ENCODE data around the gene CALHM5. TPM values are rescaled to one million over a fixed set of nuclear protein-coding genes. Genes with fewer than 3 reads are reported as not detected.

CALHM5 gene
- total and polyA plus RNA-seq, 9 of the 15 experiments (the other 6 are each of a cell fraction or from before 2014, with no cell fraction given) = under 0.01 to 0.05 (median 0.02) TPM; not detected in 2

GRCh38 chr6:116570856-116571682 is 59.6 kb downstream of the CALHM5 start, which contains the start of gene RWDD1 (continued):
- TF ChIP-seq ZNF655 (CRISPR knock-in tag; IDR thresholded peaks at IDR 0.05) = no peak
- TF ChIP-seq RAD21 (CRISPR knock-in tag; conservative IDR thresholded peaks at IDR 0.05 in 1 of 2, IDR thresholded peaks at IDR 0.05 in 1 of 2) = no peak; a peak in 2 of 4 replicates
- peak; percentile 22; the same call in 1 of the 2 replicates for TF ChIP-seq DPF2 (IDR thresholded peaks at IDR 0.05)
- TF ChIP-seq TEAD1 (CRISPR knock-in tag; IDR thresholded peaks at IDR 0.05) = peak; percentile 26 to 43; a peak in 2 of 4 replicates

GRCh38 chr6:116571683-116572000 is 60.2 kb downstream of the CALHM5 start:
- POLR2A ChIA-PET = interaction anchor here (0.6 to 2.5 kb wide), 8 partner anchors 9 to 1608 kb away, joined by 3 to 11 read pairs (median 3); partner anchors contain the start of gene TSPYL1
- H3K4me3 ChIP-seq = peak overlapping the region; percentile 82
- no peaks in the 10 kb centered on the region for H3K27me3 ChIP-seq (ENCODE audit: control insufficient read depth in 2 of 2, insufficient read depth in 2 of 2, low read length in 2 of 2)
- peaks cover 0 to 22% of the 10 kb centered on the region in 2 experiments; a peak in 4 of 5 replicates for H3K4me1 ChIP-seq (replicated peaks in 1 of 2; ENCODE audit: control insufficient read depth in 2 of 2, insufficient read depth in 2 of 2, low read length in 2 of 2)
- no peak for ATAC-seq
- H3K9me3 ChIP-seq (replicated peaks; ENCODE audit: control insufficient read depth, insufficient read depth, low read depth, low read length) = no peaks in the 10 kb centered on the region
- intact Hi-C loops (cut with micrococcal nuclease) = loop anchor here (2.0 kb wide), 1 partner anchor 293 kb away; the partner anchor contains the start of gene TSPYL1
- FAIRE-seq = no peak
- H3K79me2 ChIP-seq (ENCODE audit: control insufficient read depth, insufficient read depth, low read length) = peaks cover 58% of the 10 kb centered on the region
- H4K20me1 ChIP-seq (replicated peaks; ENCODE audit: control insufficient read depth, insufficient read depth, low read length) = no peaks in the 10 kb centered on the region
- peak overlapping the region; percentile 86 to 97 for H3K9ac ChIP-seq (ENCODE audit: insufficient read depth in 1 of 2, low read depth in 2 of 2, low read length in 2 of 2)
- H3K4me2 ChIP-seq (ENCODE audit: insufficient read depth, low read length) = peak overlapping the region; percentile 85
- CTCF ChIA-PET (ENCODE audit: low intra/inter-chr PET ratio) = no interaction called here
- peak overlapping the region; percentile 83 for H3K27ac ChIP-seq (ENCODE audit: extremely low read depth, low read depth, low read length)
- no peak for DNase-seq (ENCODE audit: extremely low read depth in 1 of 4, low spot score in 3 of 4)
- BruUV-seq (replicated peaks) = TSS peak; percentile 42
- peaks cover 32% of the 10 kb centered on the region for H3K36me3 ChIP-seq (ENCODE audit: control insufficient read depth, insufficient read depth, low read length)
- in situ Hi-C loops (cut with MboI) = no loop called here
- H2AFZ ChIP-seq (ENCODE audit: low read depth, low read length) = peak overlapping the region; percentile 89
- 0% methylated on average over 12 of the region's 12 CpGs for WGBS (ENCODE audit: insufficient coverage, low coverage, missing lambda C conversion rate)
- no peaks in the 10 kb centered on the region for H3K9me1 ChIP-seq (ENCODE audit: control insufficient read depth, insufficient read depth, low read length)
- peak; percentile 8; the same call in 1 of the 2 replicates for TF ChIP-seq NKRF (IDR thresholded peaks at IDR 0.05; ENCODE audit: borderline replicate concordance)
- peak; percentile 41; the same call in 1 of the 2 replicates for TF ChIP-seq RBFOX2 (IDR thresholded peaks at IDR 0.05; ENCODE audit: low read depth, low read length)
- TF ChIP-seq CTCF (IDR thresholded peaks at IDR 0.05 in 2 of 3, conservative IDR thresholded peaks at IDR 0.05 in 1 of 3; ENCODE audit: insufficient read depth in 2 of 3, low read depth in 1 of 3, low read length in 3 of 3) = 0 out of 6 replicates have a peak, but pooled peaks of 1 of the 3 experiments have one; percentile 1
- TF ChIP-seq HMGN3 (IDR thresholded peaks at IDR 0.05; ENCODE audit: borderline replicate concordance, extremely low read depth, insufficient read length, low read depth, low read length) = peak; percentile 3
